CD4-positive, alpha-beta T cell treated with Interleukin-1 beta for 1 hour (primary cell): ENCODE results near the gene MRE11.
"Not testable (repeated sequence)": the region's sequence is repeated elsewhere in the genome, so short reads cannot be mapped to it uniquely, and the experiment has no call there.

Experiments
- DNase-seq, 2 donors: peaks; one replicate each; pipeline ENCODE4 v3.0.0-alpha.2; 2020 to 2022

The MRE11 gene

GRCh38 chr11:94418123-94418765 lies 75.4 kb downstream of the MRE11 start:
- DNase-seq: no peak

- no peak for DNase-seq
Measured at GRCh38 chr11:94417386-94417987, 76.2 kb downstream of the MRE11 start.

DNA sequence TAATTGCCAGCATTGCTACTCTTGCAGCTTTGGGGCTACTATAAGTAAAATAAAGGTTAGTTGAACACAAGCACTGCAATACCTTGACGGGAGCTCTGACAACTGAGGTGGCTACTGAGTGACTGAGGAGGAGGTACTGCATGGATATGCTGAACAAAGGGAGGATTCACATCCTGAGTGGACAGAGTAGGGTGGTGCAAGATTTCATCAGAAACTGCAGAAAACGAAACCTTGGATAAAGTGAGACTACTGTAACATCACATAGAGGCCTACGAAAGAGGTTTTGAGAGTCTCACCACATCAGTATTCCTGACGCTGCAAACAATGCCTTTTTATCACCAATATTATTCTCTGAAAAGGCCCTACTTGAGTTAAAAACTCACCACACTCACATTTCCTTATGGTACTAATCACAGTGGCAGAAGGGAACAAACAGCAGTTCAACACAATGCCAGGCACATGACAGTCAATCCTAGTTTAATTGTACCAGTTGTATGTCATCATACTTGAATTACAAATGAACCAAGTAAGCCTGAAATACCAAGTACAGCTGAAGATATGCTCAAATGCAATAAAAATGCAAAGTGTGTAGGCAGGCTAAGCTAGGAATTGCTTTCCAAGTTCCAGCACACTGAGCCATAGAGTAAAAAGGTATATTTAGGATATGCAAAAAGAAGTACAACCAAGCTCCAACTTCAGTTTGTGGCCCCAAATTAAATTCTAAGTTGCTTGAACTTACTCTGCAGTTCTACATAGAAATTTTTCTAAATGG lies 88.4 kb downstream of the MRE11 start:
- DNase-seq: no peak

DNA sequence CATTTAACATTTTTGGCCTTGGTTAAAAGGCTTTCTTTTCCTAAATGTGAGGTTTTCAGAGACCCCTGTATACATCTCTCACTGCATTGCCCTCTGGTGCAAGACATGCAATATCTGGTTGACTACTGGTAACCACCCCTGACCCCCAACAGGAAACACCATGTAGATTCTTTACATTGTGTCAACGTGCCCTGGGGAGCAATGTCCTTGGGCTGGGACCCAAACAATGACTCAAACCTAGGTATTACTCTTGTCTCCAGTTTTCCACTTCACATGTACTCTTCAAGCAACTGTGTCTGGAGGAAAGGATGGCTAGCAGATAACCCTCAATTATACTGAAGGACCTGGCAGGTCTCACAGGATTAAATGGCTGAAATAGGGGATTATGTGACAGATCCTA lies 91.3 kb downstream of the MRE11 start:
- no peak for DNase-seq

- DNase-seq: no peak
Measured at GRCh38 chr11:94401773-94402265, 91.8 kb downstream of the MRE11 start.

- DNase-seq: no peak
Measured at GRCh38 chr11:94400839-94401772, 92.5 kb downstream of the MRE11 start, which contains the start of gene GPR83. TSS of gene GPR83 (minus strand) at chr11:94401419. CDS start at chr11:94401247, 172 bp downstream.

- DNase-seq: no peak
Measured at GRCh38 chr11:94400457-94400838, 93.2 kb downstream of the MRE11 start.

DNA sequence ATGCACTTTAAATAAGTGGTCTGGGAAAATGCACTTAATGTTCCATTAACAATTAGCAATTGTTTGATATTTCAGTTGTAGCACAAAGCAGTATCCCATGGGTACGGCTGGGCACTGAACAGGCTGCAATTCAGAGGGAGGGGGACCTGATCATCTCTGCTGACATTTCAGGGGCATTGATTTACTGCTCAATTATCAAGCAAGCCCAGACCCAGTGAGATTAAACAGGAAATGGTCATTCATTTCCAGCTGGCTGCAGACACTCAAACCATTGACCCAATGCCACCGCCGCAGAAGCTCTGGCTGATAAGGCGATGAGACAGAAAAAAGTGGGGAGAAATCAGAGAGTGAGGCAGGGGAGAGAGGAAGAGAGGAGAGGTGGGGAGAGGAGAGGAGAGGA lies 93.6 kb downstream of the MRE11 start:
- DNase-seq: no peak

- DNase-seq: no peak
Measured at GRCh38 chr11:94398101-94398500, 95.5 kb downstream of the MRE11 start.

DNA sequence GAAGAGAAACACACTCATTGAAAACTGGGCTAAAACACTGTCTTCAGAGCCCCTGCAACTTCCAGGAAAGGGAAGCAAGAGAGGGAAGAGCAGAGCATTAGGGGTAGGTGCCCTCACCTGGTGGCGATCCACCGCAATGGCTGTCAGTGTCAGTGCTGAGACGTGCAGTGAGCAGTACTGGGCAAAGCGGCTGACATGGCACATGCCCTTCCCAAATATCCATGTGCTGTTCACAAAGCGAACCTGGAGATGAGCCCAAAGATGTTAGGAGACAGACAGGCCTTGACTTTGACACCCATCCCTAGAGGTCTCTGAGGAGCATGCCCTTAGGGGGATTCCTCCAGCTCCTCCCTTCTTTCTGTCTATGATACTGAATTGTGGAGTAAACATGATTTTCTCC lies 97.4 kb downstream of the MRE11 start:
- DNase-seq: no peak

DNA sequence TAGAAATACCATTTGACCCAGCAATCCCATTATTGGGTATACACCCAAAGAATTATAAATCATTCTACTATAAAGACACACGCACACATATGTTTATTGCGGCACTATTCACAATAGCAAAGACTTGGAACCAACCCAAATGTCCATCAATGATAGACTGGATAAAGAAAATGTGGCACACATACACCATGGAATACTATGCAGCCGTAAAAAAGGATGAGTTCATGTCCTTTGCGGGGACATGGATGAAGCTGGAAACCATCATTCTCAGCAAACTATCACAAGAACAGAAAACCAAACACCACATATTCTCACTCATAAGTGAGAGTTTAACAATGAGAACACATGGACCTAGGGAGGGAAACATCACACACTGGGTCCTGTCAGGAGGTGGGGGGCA lies 101.7 kb downstream of the MRE11 start:
- DNase-seq: not testable (repeated sequence)

- DNase-seq: no peak
Measured at GRCh38 chr11:94379613-94380012, 114.0 kb downstream of the MRE11 start.

DNA sequence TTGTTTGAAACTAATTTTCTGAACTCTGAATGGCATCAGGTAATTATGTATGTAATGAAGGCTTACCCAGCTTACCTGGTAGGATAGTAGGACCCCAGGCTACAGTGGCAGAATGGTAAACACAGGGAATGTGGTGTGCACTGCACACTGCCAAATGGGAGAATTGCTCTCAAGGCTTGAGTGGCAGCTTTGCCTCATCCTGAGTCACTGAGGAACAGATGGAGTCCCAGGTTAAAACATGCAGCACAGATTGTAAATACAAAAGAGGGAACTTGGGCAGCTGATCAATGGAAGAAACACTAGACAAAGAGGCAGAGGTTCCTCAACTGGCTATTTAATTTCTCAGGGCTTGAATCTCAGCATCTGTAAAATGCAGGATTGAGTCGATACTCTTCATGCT lies 116.8 kb downstream of the MRE11 start:
- DNase-seq: no peak

GRCh38 chr11:94370576-94370975 lies 123.1 kb downstream of the MRE11 start:
- DNase-seq: not testable (repeated sequence)
